ENCODE measurements around the gene CLEC17A.
"Not testable (repeated sequence)": the region's sequence is repeated elsewhere in the genome, so short reads cannot be mapped to it uniquely, and the experiment has no call there.

CLEC17A gene

DNA sequence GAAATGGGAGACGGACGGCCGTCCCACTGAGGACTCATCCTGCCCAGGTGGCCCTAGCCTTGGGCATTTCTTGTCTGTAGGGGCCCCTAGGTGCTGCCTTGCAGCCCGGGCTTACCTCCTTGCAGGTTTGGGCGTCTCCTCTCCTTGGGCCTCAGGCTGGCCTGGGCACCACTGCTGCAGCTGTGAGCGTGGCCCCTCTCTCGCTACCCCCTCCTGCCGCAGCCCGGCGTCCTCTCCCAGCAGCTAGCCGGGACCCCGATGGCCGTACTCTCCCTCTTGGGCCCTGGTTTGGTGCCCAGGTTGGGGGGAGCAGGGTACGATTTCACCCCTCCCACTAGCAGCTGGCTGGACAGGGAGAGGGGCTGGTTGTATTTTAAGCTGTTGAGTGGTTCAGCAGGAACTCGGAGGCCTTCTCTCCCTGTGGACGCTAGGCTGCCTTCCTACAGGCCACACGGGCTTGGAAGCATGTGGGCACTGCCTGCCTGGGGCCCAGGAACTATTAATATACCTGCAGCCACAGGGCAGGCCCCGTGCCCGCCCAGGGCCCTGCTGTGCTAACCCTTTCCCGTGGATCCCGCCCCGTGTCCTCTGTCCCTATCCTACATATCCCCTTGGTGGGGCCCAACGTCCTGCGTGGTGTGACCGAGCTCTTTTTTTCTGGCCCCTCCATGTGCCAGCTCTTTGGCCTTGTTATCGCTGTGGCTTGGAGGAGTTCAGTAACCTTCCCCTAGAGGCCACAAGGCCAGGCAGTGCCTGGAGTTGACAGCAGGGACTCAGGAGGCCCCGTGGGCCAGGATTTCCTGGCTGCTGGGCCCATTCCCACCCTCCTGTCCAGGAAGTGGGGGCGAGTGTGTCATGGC, 22.7 kb upstream of the CLEC17A start:
- DNase-seq = no peak

DNA sequence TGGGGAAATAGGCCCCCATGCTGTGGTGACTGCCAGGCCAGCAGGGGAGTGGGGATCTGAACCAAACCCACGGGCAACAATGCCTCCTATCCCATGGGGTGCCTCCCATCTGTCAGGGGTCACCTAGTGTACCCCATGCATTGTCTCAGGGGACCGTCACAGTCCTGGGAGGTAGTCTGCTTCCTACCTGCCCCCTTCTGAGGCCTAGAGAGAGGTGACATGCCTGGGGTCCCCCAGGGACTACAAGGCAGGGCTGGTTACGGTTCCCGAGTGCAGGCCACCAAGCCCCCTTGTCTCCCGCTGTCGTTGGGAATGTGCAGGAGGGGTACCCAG, 22.1 kb upstream of the CLEC17A start:
- DNase-seq = no peak

DNA sequence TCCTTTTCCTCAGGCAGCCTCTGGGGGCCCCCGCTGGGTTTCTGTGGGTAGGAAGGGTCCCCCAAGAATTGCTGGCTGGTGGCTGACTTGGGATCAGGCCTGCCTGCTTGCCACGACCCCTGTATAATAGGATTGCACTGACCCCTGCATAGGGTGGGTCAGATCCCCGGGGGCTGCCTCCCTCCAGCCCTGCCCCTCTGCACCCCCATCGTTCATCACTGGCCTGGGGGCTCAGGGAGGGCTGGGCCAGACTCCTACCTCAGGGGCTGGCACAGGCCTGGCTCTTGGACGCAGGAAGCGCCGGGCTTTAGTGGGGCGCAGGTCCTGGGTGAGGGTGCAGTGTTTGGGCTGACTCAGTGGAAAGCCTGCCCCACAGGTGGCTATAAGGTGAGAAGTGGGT, 21.6 kb upstream of the CLEC17A start:
- no peak for DNase-seq

DNA sequence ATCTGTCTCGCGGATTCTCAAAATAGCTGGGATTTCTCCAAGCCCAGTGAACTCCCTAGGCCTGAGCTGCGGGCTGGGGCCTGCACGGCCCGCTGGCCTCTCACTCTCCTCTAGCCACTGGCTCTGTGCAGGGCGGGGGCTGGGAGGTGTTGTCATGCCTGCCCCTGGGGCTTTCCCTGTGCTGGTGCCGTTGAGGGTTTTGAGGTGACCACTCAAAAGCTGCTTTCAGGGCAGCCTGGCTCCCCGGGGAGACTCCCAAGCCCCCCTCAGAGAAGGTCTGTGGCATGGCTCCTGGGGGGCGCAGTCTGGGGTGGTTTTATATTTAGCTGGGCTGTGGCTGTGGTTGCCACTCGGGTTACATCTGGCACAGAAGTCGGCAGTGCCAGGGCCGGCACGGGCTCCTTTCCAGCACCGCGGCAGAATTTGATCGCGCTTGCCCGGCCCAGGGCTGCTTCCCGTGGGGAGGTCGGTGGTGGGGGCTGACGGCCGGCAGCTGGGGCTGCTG, 21.0 kb upstream of the CLEC17A start:
- no peak for DNase-seq

DNA sequence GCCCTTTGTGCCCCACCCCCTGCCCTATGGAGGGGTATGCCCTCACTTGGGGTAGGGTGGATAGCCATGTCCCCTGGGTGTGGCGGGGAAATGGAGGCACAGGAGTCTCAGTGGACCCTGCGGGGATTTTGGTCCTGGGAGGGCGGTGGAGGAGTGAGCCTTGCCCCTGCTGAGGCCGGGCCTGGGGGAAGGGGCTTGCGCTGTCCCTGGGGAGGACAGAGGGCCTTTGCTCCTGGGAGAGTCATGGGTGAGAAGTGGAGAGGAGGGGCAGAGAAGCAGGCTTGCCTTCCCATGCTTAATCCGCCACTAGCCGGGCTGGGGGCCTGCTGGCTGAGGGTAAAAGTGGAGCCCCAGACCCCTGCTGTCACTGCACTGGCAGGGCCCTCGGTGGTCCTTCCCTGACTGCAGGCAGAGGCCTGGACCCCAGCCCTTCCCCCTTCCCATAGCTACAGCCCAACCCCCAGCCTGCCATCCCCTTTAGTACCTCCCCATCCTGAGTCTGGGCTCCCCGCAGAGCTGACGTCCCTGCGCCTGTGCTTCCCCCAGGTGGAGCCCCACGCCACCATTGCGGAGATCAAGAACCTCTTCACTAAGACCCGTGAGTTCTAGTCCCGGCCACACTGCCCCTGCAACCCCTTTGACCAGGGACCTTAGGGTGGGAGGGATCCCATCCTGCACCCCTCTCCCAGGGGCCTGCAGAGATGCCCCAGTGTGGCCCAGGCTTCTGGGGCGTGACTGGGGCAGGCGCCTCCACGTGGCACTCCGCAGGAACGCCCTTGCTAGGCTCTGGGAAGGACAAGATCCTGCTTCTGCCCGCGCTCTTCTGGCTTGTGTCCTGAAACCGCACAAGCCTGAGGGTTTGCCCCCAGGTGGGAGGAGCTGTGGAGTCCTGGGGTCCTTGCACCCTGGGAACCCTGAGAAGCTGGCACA, 20.0 kb upstream of the CLEC17A start:
- no peak for DNase-seq

DNA sequence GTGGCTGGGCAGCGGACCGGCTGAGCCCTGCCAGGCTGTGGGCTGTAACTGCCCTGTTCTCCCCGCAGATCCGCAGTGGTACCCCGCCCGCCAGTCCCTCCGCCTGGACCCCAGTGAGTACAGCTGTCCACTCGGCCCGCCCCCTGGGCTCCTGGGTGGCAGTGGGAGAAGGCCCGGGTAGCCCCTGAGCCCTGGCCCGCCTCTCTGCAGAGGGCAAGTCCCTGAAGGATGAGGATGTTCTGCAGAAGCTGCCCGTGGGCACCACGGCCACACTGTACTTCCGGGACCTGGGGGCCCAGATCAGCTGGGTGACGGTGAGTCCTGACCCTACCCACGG, 19.3 kb upstream of the CLEC17A start:
- no peak for DNase-seq

DNA sequence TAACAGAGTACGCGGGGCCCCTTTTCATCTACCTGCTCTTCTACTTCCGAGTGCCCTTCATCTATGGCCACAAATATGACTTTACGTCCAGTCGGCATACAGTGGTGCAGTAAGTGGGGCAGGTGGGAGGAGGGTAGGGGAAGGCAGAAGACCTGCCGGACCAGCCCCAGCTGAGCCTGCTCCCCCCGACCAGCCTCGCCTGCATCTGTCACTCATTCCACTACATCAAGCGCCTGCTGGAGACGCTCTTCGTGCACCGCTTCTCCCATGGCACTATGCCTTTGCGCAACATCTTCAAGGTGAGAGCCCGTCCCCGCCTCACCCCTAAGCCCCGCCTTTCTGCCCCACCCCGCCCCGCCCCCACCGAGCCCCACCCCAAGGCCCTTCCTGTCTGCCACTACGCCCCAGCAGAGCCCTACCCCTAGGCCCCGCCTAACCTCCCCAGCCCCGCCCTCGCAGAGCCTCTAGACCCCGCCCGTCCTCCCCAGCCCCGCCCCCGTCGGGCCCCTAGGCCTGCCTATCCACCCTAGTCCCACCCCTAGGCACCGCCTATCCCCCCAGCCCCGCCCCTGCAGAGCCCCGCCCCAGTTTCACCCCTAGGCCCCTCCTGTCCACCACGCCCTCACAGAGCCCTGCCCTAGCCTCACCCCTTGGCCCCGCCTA, 18.8 kb upstream of the CLEC17A start:
- DNase-seq = peak; percentile 77

DNA sequence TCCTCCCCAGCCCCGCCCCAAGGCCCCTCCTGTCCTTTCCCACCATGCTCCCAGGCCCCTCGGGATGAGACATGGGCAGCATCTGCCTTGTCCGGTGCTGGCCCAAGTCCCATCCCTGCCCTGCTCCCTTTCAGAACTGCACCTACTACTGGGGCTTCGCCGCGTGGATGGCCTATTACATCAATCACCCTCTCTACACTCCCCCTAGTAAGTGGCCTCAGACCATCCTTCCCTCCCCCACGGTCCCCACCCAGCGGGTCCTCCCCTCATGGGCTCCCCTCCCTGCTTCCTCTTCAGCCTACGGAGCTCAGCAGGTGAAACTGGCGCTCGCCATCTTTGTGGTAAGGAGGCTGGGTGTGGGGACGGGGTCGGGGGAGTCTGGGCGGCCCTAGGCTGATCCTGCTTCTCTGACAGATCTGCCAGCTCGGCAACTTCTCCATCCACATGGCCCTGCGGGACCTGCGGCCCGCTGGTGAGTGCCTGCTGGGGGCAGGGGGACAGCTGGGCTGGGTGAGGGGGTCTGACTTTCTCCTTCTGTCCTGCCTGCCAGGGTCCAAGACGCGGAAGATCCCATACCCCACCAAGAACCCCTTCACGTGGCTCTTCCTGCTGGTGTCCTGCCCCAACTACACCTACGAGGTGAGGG, 18.1 kb upstream of the CLEC17A start:
- not testable (repeated sequence) for DNase-seq

DNA sequence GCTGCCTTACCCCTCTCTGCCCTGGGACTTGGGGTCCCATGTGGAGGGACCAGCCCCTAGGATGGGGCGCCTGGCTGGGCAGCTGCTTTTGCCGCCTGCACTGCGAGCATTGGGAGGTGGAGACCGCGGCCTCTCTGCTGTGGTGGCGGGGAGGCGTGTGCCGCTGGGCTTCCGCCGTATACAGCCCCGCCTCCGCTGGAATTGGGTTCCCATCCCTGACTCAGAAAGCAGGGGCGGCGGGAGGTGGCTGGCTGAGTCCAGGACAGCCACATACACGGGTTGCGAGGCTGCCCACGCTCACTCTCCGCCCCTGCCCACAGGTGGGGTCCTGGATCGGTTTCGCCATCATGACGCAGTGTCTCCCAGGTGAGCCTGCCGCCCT, 17.6 kb upstream of the CLEC17A start:
- DNase-seq = no peak

DNA sequence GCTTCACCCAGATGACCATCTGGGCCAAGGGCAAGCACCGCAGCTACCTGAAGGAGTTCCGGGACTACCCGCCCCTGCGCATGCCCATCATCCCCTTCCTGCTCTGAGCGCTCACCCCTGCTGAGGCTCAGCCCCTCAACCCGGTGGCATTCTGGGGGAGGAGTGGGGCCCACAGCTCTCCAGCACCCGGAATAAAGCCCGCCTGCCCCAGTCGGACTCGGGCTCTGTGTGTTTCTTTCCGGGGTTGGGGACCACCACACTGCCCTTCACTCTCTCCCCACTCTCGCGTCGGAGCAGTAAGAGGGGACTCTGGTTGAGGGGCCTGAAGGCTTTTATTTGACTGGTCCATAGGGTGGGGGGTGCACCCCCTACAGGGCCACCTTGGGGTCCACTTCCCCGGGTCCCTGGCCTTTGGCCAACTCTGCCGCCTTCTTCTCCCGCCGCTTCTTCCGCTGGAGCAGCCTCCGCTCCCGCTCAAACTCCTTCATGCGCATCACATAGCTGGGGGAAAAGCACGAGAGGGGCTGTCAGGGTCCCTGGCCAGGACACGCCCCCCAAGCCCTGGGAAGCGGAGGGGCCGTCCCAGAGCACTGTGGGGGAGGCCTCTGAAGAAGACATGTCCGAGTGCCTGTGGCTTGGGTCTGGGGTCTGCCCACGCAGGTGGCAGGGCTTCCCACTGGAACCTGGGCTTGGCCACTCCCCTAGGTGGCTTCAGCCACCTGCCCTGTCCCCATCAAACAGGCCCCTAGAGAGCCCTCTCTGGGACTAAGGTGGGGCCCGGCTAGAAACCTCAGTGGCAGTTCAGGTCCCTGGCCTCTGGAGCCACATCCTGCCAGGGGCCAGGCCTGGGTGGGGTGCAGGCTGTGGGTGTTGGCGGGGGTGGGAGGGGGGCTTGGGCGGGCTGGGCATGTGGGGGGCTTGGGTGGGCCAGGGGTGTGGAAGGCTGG, 16.8 kb upstream of the CLEC17A start:
- DNase-seq = no peak

DNA sequence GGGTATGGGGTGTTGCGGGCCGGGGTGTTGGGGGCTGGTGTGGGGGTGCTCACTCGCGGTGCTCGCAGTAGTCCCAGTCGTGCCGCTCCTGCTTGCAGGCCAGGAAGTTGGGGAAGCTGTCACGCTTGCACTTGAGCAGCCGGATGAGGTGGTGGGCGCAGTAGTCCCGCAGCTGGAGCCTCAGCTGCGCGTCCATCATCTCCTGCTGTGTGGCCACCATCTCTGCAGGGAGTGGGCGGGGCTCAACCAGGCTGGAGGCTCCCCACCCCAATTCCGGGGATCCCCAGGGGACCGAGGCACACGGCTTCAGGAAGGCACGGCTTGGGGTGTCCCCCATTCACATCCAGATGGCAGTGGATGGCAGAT, 16.2 kb upstream of the CLEC17A start:
- DNase-seq = no peak

- DNase-seq = no peak
Measured at GRCh38 chr19:14567079-14567478, 15.8 kb upstream of the CLEC17A start.

GRCh38 chr19:14570864-14571527, 11.9 kb upstream of the CLEC17A start:
- no peak for DNase-seq

GRCh38 chr19:14571695-14572490, 11.0 kb upstream of the CLEC17A start, which contains the start of gene NDUFB7:
NDUFB7 (minus strand) TSS chr19:14572066; CDS start chr19:14572000, 66 bp downstream.
- DNase-seq = peak; percentile 96

DNA sequence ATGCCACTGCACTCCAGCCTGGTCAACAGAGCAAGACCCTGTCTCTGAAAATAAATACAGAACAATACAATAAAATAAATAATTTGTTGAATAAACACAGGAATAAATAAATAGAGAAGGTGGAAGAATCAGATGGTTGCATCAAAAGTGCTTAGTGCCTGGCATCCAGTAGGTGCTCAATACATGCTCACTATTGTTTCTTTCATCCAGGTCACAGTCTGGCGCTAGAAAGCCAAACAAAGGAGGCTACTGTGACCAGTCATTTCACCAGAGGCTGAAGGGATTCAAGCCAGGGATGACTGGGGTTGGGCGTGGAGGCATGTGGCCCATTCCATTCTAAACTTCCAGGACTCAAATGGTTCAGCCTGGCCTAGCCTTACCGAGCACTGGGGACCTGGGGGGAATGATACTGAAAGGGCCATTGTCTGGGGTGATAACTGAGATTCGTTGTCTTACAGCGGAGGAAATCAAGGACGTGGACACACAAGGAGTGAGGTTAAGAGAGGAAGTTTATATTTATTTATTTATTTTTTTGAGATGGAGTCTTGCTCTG, 7.4 kb upstream of the CLEC17A start:
- no peak for DNase-seq

GRCh38 chr19:14576363-14576762, 6.5 kb upstream of the CLEC17A start:
- DNase-seq = no peak

GRCh38 chr19:14577264-14577663, 5.6 kb upstream of the CLEC17A start:
- no peak for DNase-seq

DNA sequence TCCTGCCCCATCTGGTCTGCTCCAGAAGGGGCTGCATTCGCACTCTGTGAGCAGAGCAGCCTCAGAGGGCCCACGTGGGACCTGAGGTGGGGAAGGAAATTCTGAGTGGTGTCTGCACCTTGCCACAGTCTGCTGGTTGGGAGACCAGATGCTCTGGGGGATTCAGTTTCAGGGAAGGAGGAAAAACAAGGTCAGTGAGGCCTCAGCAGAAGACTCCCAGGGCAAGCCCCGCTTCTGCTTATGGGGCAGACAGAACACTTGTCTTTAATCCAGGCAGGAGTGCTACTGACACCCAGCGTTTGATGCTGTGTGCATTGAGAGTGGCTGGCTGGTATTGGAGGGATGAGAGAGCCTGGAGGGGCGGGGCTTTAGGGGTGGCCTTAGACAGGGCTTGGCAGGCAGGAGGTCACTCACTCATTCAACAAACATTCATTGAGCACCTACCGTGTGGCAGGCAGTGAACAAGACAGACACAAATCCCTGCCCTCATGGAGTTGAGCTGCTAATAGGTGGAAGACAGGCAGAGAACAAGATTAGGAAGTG, 4.9 kb upstream of the CLEC17A start:
- DNase-seq = no peak

DNA sequence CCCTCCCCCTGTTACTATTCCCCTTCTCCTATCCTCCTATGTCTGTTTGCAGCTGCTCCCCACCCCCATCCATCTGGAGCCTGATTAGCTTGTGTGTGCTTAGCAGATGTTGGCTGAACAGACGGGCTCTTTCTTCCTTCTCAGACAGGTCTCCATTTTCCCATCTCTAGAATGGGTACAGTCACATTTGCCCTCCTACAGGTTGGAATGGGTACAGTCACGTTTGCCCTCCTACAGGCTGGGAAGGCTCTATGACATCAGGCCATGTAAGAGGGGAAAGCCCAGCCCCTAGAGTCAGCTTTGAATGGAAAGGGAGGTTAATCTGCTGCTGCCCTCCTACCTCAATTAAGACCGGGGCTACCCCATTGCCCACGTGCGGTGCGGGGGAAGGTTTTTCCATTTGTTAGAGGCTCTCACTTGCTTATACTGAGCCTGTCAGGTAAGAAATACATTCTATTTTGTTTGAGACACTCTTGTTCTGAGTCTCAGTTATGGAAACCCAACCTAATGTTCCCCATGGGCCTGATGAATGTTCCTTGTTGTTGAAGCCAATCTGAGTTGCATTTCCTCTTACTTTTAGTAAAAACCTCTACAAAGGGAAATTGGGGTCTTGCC, 2.2 kb upstream of the CLEC17A start:
- peak; percentile 41 for DNase-seq

Measured in activated CD4-positive, alpha-beta T cell treated with anti-CD3 and anti-CD28 coated beads, Interleukin-2, Interleukin-6, amounts not matched to agents 100 ng/mL and 50 ng/mL, durations not matched to agents 16 hours and 8 hours (primary cell).